ENCODE data around the gene TWF2.

TWF2 gene

DNA sequence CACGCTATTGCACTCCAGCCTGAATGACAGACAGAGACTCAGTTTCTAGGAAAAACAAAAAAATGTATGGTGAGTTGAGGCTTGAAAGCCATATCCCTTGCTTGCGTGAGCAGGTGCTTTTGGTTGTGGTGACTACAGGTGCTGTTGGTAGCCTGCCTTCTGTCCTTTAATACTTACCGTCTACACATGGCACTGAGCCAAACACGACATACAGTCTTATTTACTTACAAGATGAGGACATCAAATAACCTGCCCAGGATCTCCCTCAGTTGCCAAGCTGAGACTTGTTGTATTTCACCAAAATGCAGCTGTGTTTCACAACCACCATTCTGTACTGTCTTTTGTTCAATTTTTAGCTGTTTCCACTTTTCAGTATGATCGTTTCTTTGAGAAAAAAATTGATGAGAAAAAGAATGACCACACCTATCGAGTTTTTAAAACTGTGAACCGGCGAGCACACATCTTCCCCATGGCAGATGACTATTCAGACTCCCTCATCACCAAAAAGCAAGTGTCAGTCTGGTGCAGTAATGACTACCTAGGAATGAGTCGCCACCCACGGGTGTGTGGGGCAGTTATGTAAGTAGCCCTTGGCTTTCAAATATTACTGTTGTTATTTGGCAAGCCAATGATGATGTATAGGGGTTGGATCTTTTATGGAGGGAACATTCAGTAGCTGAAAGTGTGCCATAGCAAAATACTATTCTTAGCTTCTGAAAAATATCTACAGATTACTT is 34.5 kb downstream of the TWF2 start:
- DNase-seq (ENCODE audit: low read depth in 2 of 3, low spot score in 1 of 3) = no peak

DNA sequence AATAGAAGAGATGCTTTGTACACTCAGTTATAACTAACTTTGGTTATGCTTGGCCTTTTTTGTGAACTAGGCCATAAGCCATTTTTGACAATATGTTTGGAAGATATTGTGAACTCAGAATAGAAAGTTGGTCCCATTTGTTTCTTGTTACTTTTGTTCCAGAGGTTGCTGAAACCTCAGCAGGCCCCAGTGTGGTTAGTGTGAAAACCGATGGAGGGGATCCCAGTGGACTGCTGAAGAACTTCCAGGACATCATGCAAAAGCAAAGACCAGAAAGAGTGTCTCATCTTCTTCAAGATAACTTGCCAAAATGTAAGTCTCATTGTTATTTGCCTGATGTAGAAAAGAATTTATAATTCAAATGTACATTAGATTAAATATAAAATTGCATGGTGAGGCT is 35.3 kb downstream of the TWF2 start:
- DNase-seq (ENCODE audit: low read depth in 2 of 3, low spot score in 1 of 3) = no peak

DNA sequence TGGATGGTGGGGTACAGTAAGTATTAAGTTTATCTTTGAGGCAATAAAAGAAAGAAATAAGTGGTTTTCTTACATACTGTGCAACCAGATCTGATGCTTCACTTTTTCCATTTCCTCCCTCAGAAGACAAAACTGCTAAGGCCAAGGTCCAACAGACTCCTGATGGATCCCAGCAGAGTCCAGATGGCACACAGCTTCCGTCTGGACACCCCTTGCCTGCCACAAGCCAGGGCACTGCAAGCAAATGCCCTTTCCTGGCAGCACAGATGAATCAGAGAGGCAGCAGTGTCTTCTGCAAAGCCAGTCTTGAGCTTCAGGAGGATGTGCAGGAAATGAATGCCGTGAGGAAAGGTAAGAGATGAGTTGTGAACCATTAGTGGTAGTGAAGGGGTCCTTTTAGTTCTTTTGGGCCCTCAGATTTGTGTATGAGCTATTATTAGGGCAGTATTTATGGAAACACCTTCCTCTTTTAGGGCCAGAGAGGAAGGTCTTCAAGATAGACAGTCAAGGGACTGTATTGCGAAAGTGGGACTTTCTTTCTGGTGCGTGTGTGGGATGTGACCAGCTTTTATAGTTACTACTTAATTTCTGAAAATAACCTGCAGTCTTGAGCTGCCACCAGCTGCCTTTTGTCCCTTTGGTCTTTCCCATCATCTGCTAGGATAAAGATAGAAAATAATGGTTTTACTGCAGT is 36.4 kb downstream of the TWF2 start:
- DNase-seq (ENCODE audit: low read depth in 2 of 3, low spot score in 1 of 3) = no peak

DNA sequence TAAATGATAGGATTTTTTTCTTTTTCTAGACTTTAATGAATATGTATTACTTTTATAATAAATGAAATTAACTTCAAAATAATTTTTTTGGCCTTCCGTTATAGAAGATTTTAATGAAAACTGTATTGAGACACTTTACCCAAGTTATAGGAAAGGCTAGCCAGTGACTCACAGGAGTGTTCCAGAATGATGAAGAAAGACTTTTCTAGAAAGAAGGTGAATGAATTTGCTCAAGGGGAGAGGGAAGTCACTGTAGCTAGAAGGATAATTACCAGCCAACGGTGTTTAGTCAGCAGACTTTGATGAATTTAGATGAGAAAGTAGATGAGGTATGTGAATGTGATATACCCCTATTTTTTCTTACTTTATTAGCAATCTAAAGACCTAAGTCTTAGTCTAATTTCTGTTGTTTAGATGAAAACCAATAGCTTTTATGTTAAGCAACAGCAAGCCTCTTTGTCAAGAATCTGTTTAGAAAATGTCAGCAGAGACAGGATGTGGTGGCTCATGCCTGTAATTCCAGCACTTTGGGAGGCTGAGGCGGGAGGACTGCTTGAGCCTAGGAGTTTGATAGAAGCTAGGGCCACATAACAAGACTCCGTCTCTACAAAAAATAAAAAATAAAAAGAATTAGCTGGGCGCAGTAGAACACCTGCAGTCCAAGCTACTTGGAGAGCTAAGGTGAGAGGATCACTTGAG is 37.8 kb downstream of the TWF2 start:
- DNase-seq (ENCODE audit: low read depth in 2 of 3, low spot score in 1 of 3) = no peak

DNA sequence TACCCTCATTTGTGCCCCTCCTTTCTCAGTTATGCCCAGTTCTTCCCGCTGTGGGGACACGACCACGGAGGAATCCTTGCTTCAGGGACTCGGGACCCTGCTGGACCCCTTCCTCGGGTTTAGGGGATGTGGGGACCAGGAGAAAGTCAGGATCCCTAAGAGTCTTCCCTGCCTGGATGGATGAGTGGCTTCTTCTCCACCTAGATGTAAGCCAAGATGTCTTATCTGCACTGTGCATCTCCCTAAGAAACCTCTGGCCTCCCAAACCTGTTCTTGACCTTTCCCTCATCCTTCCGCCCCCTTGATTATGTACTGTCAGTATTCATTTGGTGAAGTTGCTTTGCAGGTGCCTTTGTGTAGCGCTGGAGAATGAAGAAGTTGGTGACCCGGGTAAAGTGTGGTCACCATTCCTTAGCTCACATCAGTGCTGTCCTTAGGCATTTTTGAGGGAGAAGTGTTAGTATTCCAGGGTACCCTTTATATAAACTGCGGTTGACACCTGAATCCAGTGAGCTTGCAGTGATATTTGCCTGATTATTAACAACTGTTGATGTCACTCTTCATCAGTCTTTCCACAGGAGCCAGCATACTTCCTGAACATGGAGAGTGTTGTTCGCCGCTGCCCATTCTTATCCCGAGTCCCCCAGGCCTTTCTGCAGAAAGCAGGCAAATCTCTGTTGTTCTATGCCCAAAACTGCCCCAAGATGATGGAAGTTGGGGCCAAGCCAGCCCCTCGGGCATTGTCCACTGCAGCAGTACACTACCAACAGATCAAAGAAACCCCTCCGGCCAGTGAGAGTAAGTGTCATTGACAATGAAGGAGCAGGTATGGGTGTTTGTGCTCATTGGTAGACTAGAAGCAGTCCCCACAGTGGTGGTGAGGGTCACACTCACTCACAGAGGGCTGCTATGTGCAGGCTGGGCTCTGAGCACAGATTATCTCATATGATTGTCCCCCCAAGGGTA is 40.0 kb downstream of the TWF2 start:
- DNase-seq (ENCODE audit: low read depth in 2 of 3, low spot score in 1 of 3) = no peak

GRCh38 chr3:52197842-52198625 is 40.9 kb downstream of the TWF2 start, which contains the start of gene ALAS1:
TSS of gene ALAS1 (plus strand) at chr3:52198160. CDS start at chr3:52199242, 1,082 bp downstream.
- peak; percentile 83 to 92 (median 91) for DNase-seq (ENCODE audit: low read depth in 2 of 3, low spot score in 1 of 3)

- DNase-seq (ENCODE audit: low read depth in 2 of 3, low spot score in 1 of 3) = no peak
These were observed 41.5 kb downstream of the TWF2 start for GRCh38 chr3:52197499-52197841.

DNA sequence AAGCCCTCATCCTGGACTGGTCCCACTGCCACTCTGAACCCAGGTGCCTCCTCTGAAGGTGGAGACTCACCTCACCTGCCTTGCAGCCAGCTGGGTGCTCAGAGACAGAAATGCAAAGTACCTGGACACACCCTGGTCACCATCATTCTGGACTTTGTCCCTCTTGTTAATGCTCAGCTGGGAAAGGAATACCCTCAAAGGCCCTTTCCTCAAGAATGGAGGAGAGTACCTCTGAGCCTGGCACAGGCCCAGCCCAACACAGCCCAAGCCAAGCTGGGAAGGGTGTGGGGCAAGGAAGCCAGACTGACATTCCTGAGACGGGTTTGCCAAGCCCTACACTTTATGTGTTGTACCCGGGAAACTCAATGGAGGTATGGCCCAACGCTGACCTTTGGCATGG is 42.0 kb downstream of the TWF2 start:
- no peak for DNase-seq (ENCODE audit: low read depth in 2 of 3, low spot score in 1 of 3)

GRCh38 chr3:52195823-52196331 is 43.1 kb downstream of the TWF2 start:
- DNase-seq (ENCODE audit: low read depth in 2 of 3, low spot score in 1 of 3) = no peak

- DNase-seq (ENCODE audit: low read depth in 2 of 3, low spot score in 1 of 3) = no peak
These were observed 43.7 kb downstream of the TWF2 start for GRCh38 chr3:52195291-52195597.

- DNase-seq (ENCODE audit: low read depth in 2 of 3, low spot score in 1 of 3) = no peak
These were observed 44.3 kb downstream of the TWF2 start for GRCh38 chr3:52194485-52195290.

DNA sequence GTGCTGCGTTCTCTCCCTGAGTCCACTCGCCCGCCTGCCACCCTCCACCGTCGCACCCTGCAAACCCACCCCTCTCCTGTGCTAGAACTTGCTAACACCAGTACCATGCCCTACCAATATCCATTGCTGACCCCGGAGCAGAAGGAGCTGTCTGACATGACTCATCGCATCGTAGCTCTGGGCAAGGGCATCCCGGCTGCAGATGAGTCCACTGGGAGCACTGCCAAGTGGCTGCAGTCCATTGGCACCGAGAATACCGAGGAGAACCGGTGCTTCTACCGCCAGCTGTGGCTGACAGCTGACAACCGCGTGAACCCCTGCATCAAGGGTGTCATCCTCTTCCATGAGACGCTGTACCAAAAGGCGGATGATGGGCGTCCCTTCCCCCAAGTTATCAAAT is 45.9 kb downstream of the TWF2 start:
- no peak for DNase-seq (ENCODE audit: low read depth in 2 of 3, low spot score in 1 of 3)

GRCh38 chr3:52191663-52192062 is 47.3 kb downstream of the TWF2 start:
- DNase-seq (ENCODE audit: low read depth in 2 of 3, low spot score in 1 of 3) = no peak

DNA sequence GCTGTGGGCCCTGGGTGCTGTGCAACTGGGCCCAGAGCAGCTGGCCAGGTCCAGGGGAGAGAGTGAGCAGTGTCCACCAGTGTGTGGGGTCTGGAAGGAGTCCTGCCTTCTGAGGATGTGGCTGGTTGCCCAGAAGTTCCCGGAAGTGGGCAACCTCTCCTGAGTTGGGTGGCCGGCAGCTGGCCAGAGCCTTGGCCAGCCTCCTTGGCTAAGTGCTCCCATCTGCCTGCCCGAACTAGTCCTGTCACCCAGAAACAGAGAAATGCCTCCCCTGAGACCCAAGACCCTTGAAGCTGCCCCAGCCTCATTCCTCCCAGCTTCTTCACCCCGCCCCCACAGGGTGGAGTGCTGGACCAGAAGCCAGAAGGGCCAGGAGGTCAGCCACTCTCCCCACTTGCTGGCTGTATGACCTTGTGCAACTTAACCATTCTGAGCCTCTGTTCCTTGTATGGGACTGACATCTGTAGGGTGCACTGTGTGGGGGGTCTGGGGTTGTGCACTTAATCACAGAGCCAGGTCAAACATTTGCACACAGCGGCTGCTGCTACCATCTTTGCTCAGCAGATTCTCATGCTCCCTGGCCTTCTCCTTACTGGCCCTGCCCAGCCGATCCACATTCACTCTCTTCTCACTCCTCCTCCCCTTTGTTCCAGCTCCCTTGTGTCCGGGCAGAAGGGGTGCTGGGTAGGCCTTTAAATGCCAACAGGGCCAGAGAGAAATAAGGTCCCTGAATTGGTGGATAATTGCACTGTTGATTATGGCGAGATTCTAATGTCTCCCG is 48.5 kb downstream of the TWF2 start:
- DNase-seq (ENCODE audit: low read depth in 2 of 3, low spot score in 1 of 3) = no peak

GRCh38 chr3:52188556-52188955 is 50.4 kb downstream of the TWF2 start:
- DNase-seq (ENCODE audit: low read depth in 2 of 3, low spot score in 1 of 3) = no peak

DNA sequence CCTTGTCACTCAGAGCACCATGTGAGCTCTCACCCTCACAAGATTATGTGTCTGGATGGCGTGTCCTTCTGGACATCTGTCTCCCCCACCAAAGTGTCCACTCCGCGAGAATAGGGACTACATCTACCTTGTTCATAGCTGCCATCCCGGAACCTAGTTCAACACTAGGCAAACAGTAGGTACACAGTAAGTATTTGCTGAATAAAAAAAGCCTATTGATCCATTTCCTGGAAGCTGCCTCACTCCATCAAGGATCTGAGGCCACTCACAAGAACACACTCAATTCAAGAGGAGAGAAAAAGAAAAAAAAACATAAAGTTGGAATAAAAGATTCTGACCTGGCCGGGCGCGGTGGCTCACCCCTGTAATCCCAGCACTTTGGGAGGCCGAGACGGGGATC is 52.2 kb downstream of the TWF2 start:
- no peak for DNase-seq (ENCODE audit: low read depth in 2 of 3, low spot score in 1 of 3)

DNA sequence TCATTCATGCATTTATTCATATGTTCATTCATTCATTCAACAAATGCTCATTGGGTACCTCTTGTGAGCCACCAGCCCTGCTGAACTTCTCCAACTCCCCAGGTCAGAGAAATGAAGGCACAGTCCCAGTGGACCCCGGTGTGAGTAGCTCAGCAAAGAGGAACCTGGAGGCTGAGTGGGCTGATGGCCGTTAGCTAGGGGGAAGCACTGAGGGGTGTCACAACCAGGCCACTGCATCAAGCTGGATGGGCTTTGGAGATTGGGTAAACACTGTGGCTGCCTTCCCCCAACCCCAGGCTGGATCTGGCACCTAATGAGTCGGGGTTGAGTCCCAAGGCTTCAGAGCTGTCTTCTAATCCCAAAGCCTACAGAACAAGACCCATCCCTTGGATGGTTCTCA is 53.1 kb downstream of the TWF2 start:
- DNase-seq (ENCODE audit: low read depth in 2 of 3, low spot score in 1 of 3) = no peak

GRCh38 chr3:52185311-52185710 is 53.6 kb downstream of the TWF2 start:
- no peak for DNase-seq (ENCODE audit: low read depth in 2 of 3, low spot score in 1 of 3)

- DNase-seq (ENCODE audit: low read depth in 2 of 3, low spot score in 1 of 3) = no peak
These were observed 54.3 kb downstream of the TWF2 start for GRCh38 chr3:52184690-52185089.
